SW 1271 (cell line): ENCODE measurements around the gene CADM1.

Experiments
- DNase-seq, 2 experiments: peaks; one replicate each; lab custom pipeline; 2025; lab: John Stamatoyannopoulos, UW

CADM1 gene

GRCh38 chr11:115515647-115516395 lies 11.6 kb upstream of the CADM1 start:
- no peak for DNase-seq

GRCh38 chr11:115506954-115507675 lies 2.9 kb upstream of the CADM1 start:
- DNase-seq = no peak

DNA sequence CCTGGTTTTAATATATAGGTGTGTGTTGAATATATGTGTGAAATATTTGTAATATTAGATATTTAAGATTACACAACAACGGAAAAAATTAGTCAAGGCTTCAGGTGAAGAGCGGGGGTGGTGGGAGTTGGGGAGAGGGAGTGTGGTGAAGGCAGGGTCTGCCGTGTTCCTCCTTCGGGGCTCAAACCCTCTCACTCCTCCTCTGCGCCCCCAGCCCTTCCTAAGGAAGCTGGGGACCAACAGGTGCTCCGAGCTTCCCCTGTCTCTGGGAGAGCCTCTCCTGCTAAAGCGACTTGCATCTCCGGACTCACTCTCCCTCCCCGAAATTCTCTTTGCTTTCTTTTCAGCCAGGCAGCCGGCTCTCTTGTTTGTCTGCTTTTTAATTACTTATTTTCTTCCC lies 960 bp upstream of the CADM1 start:
- DNase-seq = no peak

GRCh38 chr11:115503886-115504275 lies 334 bp downstream of the CADM1 start:
- DNase-seq = no peak

- no peak for DNase-seq
Measured at GRCh38 chr11:115503083-115503885, 931 bp downstream of the CADM1 start.

DNA sequence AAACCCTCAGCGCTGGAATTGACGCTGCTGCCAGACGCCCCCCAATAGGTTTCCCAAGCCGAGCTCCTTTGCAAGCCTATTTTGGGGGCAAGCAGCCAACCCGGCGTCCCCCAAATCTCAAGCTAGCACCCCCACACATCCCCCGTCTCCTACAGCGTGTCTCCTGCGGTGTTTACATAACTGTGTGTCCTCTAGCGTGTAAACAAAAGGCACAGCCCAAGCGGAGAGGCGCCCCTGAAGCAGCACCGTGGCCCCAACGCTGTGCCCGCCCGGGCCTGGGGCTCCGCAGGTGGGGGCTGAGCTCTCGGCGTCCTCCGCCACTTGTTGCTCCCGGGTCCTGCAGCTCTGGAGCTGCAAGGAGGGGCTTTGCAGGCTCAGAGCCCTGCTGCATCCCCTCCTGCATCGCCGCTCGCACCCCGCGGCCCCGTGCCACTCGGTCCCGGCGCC lies 1.6 kb downstream of the CADM1 start:
- DNase-seq = no peak

DNA sequence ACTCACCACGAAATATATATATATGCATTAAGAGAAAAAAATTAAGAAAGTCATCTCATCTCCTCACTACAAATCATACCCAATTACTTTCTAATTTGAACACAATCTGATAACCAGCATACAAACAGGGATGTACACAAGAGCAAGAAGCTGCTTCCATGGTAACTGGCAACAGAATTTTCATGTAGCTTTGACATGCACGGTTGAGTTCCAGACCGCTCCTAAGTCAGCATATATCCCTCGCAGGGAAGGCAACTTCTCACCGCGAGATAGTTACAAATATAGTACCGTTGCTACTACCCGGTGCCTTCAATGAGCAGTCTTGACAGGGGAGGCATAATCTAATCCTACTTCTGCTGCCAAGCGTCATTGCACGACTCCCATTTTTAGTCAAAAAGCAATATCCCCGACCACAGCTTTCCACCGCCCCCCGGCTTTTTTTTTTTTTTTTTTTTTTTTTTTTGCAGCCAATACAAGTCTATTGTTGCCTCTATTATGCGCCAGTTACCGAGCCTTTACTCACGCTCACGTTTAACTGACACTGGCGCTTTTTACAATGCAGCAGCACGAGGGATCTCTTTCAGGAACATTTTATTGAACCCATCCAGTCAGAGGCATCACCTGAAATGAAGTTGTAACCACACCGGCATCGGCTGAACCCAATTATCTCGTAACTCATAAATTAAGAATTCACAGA lies 2.2 kb downstream of the CADM1 start:
- no peak for DNase-seq

GRCh38 chr11:115501502-115501892 lies 2.7 kb downstream of the CADM1 start:
- DNase-seq = no peak

DNA sequence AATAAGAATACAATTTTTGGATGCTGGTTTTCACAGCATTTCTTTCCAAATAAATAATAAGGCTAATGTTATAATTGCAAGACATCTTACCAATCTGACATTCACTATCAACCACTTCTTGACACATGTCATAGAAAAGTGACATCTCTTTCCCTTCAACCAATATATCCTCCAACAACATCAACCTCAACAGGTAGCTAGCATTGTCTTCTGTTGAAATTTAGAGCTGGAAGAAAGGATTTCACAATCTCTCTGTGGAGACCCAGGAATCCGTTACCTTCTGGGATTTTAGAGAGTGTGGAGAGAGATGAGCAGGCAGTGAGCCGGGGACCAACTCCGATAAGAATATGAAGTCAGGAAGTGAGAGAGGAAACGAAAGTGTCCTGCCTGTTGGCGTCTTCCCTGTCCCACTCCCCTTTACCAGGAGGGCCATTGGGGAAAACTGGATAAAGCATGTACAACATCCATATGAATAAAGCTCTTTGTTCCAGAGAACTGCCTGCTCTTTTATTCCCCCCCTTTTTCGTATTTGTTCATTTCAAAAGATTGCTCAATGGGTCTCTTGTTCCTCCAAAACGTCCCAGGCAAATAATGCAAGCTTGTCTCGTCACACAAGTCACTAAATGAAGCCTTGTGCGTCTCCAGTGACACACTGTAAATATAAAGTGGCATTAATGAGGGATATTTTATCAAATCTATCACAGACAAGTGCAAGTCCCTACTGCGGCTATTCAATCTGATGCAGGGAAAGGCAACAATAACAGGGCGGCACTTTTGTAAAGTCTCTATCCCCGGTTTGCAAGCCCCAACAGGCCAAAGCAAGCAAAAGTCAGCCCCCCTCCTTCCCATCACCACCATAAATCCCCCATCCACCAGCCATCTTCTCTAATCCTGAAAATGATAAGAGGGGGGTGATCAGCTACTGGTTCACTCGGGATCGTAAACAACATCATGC lies 3.4 kb downstream of the CADM1 start:
- no peak for DNase-seq

GRCh38 chr11:115499891-115500290 lies 4.3 kb downstream of the CADM1 start:
- DNase-seq = no peak

GRCh38 chr11:115499241-115499799 lies 4.9 kb downstream of the CADM1 start:
- no peak for DNase-seq

DNA sequence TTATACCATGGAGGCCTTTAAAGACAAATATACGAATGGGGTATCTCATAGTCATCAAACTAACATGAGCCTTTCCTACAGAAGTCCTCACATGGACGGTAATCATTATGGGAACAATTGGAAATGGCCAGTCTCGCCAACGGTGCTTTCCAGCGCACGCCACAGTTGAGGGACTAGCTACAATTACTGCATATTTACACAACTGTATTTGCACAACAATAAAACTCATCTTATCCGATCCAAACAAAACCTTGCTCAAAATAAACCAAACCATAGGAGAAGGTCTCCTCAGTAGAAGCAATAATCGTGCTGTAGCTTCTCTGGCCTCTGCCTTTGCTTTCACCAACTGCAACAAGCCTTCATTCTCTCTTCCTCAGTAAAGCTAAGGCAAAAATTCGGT lies 5.9 kb downstream of the CADM1 start:
- DNase-seq = no peak

DNA sequence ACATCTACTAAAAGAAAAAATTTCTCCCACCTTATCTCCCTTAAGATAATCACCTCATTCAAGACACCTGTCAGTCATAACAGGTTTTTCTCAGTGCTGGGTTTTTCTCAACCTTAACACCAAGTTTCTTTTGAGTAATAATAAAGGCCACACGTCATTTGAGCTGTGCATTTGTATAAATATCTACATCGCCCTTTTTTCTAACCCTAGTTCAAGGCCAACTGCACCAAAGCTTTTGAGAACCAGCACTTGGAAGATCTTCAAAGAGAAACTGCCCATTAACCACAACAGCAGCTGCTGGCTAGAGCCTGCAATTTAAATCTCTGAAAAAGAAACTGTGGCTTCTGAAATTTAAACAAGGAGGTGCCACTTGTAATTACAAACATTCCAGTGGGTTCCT lies 6.9 kb downstream of the CADM1 start:
- no peak for DNase-seq

GRCh38 chr11:115496892-115497291 lies 7.3 kb downstream of the CADM1 start:
- no peak for DNase-seq

- DNase-seq = no peak
Measured at GRCh38 chr11:115493905-115494304, 10.3 kb downstream of the CADM1 start.

DNA sequence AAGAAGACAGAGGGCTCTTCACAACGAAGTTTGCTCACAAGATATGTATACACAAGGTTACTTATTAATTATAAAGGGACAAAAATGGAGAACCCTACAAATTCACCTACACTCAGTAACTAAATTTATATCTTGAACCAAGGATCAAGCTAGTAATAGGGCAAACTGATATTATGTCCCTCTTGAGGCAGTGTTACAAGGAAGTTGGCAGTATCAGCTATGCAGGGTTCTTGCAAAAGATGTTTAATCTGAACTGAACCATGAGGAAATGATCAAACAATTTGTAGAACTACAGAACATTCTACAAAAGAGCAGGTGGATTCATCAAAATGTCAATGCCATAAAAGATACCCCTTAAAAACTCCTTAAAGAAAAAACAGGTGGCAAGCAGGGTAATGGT lies 10.7 kb downstream of the CADM1 start:
- DNase-seq = no peak

DNA sequence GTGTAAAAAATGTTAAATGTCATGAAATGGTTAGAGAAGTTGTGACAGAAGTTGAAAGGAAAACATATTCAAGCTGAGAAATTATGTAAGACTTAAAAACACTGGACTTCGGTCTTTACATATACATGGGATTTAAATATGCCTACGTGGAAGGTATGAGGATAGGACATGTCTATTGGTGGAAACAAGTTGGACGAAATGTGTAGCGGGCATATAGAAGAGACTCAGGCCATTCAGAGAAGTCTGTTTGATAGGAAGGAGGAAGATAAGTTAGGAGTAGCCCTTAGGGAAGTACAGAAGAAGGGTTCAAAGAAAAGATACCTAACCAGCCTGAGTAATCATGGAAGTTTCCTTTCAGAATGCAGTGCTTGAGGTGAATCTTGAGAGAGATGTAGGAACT lies 14.7 kb downstream of the CADM1 start:
- no peak for DNase-seq

- no peak for DNase-seq
Measured at GRCh38 chr11:115488945-115489344, 15.3 kb downstream of the CADM1 start.

DNA sequence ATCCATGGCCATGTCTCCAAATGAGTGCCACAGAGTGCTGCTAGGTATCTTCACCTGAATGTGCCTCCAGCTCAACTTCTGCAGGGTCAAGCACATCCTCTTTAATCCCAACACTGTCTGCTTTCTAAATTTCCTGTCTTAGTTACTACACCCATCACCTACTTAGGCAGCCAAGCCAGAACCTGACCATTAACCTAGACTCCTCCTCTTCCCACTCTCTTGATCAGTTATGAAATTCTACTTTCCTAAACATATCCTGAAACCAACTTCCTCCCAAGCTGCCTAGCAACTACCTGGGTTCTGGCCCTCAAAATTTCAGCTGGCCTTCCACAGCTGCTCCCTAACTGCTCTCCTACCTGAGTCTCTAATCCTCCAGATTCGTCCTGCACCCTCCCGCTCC lies 22.7 kb downstream of the CADM1 start:
- no peak for DNase-seq

- DNase-seq = no peak
Measured at GRCh38 chr11:115480611-115481010, 23.6 kb downstream of the CADM1 start.

DNA sequence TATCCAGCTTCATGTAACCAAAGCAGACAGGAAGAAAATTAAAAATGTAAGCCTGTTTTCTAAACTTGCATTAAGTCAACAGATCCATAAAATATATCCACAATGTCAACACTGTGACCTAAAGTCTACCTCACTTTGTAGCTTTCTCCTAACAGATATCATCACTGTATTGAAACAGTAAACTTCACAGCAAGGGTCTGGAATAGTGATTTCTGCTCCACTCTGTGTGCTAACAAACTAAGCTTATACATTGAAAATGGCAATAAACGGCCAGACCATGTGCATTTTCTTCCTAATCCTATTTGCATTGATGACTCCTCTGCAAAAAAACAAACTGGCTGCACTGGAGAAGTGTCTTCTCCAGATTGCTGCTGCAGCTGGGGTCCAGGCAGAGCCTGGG lies 26.8 kb downstream of the CADM1 start:
- no peak for DNase-seq
